Measurements from ENCODE around the gene ADAMTS19.
"Not testable (repeated sequence)": the region's sequence is repeated elsewhere in the genome, so short reads cannot be mapped to it uniquely, and the experiment has no call there.

The ADAMTS19 gene

GRCh38 chr5:129601576-129601975, 141.5 kb downstream of the ADAMTS19 start:
- no peak for DNase-seq (ENCODE audit: low read depth)

GRCh38 chr5:129608350-129608749, 148.3 kb downstream of the ADAMTS19 start:
- no peak for DNase-seq (ENCODE audit: low read depth)

DNA sequence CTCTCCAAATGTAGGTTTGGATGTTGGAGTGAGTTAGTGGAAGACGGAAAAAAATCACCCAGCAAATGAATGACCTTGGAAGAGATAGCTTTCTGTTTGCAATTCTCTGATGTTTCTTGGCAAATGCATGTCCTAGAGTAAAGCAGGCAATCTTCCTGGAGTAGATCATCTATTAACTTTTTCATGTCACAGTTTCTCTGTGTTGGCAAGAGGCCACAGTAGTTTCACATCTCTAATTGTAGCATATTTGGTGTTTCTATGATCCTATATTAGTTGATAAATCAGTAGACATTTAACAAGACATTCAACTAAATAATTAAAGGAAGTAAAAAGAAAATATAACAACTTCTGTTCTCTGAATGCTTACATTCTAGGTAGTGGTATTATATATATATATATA, 149.6 kb downstream of the ADAMTS19 start:
- DNase-seq (ENCODE audit: low read depth), result no peak

GRCh38 chr5:129616517-129616916, 156.4 kb downstream of the ADAMTS19 start:
- no peak for DNase-seq (ENCODE audit: low read depth)

DNA sequence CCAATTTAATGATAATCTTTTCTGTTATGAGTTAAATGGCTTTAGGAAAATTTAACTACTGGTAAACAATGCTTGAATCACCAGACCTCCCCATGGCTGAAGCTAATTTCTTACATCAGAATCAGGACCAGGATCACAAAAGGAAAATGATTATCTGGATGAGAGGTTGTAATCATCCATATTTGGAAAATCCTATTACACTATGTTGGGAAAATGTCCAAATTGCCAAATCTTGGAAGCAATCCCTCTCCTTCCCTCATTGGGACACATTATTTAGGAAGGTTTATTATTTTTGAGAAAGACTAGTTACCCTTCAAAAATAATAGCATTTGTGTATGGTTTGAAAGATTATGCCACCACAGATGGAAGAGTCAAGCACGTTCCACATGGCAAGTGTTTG, 157.1 kb downstream of the ADAMTS19 start:
- no peak for DNase-seq (ENCODE audit: low read depth)

DNA sequence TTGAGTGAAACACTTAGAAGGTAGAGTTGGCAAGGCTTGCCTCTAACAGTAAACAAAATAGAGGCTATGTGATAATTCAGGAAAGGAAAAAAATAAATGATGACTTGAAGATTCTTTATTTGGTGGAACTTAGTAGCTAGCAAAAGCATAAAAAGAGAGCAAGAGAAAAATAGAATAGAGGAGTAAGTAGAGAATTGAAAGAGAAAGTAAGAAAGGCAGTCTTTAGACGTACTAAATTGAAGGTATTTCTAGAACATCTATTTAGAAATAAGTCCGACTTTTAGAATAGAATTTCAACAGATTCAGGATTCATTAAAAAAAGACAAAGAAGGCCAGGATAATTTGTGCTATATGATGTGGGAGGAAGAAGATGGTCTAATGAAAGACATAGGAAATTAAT, 159.7 kb downstream of the ADAMTS19 start:
- DNase-seq (ENCODE audit: low read depth), result no peak

DNA sequence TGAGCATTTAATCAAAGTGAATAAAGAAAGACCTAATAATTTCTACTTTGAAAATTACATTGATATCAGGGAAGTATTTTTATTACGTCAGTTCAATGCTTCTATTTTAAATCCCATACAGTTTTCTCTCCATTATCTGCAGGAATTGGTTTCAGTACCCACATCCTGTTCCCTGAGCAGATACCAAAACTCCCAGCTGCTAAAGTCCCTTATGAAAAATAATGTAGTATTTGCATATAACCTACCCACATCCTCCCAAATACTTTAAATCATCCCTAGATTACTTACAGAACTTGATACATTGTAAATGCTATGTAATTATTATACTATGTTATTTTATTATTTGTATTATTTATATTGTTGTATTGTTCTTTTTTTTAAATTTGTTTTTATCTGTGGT, 162.4 kb downstream of the ADAMTS19 start:
- no peak for DNase-seq (ENCODE audit: low read depth)

DNA sequence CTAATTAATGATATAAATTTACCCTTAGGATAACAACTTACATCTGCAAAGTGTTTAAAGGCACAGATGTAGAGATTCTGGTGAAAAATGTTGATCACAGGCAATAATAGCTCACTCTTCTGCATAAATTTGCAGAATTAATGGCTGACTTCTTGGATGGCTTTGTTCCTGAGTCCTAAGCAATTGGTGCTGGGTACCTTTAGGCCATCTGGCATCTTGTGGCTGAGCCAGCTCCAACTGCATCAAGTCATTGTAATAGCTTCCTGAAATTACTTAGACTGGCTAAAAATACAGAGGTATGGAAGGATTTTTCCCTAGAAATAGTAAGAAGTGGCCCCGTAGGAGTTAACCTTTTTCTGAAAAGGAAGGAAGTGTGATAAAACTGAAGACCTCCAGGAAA, 169.5 kb downstream of the ADAMTS19 start:
- DNase-seq (ENCODE audit: low read depth), result no peak

- DNase-seq (ENCODE audit: low read depth), result no peak
Measured at GRCh38 chr5:129630101-129630500, 170.0 kb downstream of the ADAMTS19 start.

- no peak for DNase-seq (ENCODE audit: low read depth)
Measured at GRCh38 chr5:129631961-129632360, 171.9 kb downstream of the ADAMTS19 start.

- not testable (repeated sequence) for DNase-seq (ENCODE audit: low read depth)
Measured at GRCh38 chr5:129637501-129637900, 177.4 kb downstream of the ADAMTS19 start.

GRCh38 chr5:129639331-129639730, 179.2 kb downstream of the ADAMTS19 start:
- no peak for DNase-seq (ENCODE audit: low read depth)

DNA sequence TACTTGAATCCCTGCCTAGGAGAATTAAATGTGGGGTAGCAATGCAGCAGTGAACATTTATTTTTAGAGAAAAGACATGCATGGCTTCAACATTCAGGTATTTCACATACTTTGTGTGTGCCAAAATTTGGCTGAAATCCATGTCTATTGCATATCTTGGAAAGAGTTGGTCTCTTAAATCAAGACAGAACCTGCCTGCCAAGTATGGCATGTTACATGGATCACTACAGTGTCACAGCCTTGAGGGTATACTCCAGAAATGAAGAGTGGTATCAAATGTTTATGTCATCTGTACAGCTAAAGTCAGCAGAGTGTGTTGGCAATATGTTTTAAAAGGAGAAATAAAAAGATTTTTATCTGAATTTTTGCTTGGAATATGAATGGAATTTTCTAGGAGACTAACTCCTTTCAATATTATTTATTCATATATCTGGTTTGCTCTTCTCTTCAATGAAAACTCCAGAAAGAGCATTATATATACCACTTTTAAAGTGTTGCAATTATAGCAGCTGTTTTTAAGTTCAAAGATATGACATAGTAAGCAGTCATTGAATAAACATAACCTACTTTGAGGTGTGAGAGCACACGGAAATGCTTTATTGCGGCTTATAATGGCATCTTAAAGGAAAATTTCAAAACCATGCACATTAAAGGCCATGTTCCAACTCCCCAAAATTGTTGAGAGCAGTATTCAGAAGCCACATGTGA, 192.4 kb downstream of the ADAMTS19 start:
- no peak for DNase-seq (ENCODE audit: low read depth)

DNA sequence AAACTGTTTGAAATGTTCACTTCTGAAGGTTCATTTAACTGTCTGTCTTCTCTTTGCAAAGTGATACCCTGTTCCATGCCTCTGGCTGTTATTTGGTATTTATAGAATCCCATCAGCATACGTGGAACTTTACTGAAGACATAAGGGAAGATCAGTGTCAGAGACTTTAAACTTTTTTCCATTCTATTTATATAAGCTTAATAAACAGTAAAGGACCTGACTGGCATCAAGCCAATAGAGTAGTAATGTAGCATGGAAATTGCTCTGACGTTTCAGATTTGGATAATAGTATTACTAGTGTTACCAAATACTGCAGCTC, 192.9 kb downstream of the ADAMTS19 start:
- DNase-seq (ENCODE audit: low read depth), result no peak

- DNase-seq (ENCODE audit: low read depth), result no peak
Measured at GRCh38 chr5:129653442-129653841, 193.3 kb downstream of the ADAMTS19 start.

- no peak for DNase-seq (ENCODE audit: low read depth)
Measured at GRCh38 chr5:129656952-129657351, 196.9 kb downstream of the ADAMTS19 start.

- DNase-seq (ENCODE audit: low read depth), result no peak
Measured at GRCh38 chr5:129658801-129659200, 198.7 kb downstream of the ADAMTS19 start.

DNA sequence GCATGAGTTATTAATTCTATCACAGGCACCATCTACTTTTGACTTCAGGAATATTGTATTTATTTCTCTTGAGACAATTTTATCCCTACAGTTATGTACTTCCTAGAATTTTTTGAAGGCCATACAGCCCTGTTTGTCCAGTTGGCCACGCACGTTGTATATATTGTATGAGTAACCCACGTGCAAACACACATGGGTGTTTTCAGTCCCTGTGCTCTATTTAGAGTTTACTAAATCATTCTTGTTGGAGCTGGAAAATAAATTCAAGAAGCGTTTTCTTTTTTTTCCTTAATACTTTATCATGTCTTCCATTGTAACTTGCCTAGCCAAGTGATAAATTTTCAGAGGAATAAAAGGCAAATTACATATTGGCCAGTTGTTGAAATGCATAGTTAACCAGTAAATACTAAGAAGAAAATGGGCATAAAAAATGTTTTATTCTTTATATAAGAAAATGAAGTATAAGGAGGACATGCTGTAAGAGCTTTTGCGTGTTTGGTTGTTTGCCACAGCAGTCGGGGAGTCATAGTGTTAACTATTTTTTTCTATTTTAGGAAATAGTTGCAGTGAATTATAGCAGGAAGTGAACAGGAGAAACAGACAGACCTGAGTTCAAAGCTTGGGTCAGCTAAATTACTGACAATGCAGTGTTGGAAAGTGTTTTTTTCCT, 201.4 kb downstream of the ADAMTS19 start:
- DNase-seq (ENCODE audit: low read depth), result no peak

- DNase-seq (ENCODE audit: low read depth), result peak; percentile 14
Measured at GRCh38 chr5:129664336-129664937, 204.3 kb downstream of the ADAMTS19 start.

DNA sequence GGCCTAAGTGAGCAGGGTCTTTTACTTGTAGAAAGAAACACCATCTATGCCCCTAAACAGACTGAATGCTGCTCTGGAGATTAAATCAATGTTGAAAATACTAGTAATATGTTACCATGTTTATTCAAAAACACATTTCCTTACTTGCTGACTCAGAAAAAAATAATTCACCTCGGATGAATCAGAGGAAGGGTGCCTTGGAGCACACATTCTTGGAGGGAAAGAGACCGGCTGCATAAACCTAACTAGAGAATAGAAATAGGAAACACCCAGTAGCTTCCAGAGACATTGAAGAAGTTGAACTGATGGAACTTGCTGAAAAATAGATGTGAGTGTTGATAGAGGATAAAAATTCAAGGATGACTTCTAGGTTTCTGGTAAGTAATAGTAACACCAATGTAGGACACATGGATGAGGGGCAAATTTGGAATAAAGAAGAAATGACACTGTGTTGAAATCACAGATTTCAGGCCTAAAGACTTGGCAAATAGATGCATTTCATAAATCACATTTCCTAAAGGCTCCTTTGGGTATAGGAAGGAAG, 210.9 kb downstream of the ADAMTS19 start:
- DNase-seq (ENCODE audit: low read depth), result no peak

- DNase-seq (ENCODE audit: low read depth), result no peak
Measured at GRCh38 chr5:129672006-129672405, 211.9 kb downstream of the ADAMTS19 start.

- DNase-seq (ENCODE audit: low read depth), result no peak
Measured at GRCh38 chr5:129679671-129680070, 219.6 kb downstream of the ADAMTS19 start.

DNA sequence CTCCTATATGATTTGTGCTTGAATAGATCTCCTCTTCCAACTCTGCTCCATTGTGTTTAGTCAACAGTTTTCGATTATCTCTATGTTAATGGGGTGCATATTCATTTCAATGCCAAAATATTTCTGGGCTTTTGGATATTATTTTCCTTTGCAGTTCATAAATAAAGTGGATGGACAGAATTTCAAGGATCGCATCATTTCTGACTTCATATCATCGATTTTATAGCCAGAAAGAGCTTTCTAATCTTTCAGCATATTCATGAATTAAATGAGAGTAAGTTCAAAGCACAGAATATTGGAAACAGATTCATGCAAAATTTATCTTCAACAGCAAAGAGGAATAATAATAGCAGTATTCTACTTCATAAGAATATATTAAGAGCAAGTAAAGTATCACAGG, 227.8 kb downstream of the ADAMTS19 start:
- DNase-seq (ENCODE audit: low read depth), result no peak

Data from stimulated activated CD8-positive, alpha-beta memory T cell treated with anti-CD3 and anti-CD28 coated beads, Interleukin-7, amount 100 ng/mL, for 24 hours (primary cell).